NCI-H510A (cell line): ENCODE data around the gene POU2AF2.
"Not testable (repeated sequence)": the region's sequence is repeated elsewhere in the genome, so short reads cannot be mapped to it uniquely, and the experiment has no call there.

ENCODE experiments used
- DNase-seq: peaks from one replicate; lab custom pipeline; 2025; lab: John Stamatoyannopoulos, UW

POU2AF2 gene

DNA sequence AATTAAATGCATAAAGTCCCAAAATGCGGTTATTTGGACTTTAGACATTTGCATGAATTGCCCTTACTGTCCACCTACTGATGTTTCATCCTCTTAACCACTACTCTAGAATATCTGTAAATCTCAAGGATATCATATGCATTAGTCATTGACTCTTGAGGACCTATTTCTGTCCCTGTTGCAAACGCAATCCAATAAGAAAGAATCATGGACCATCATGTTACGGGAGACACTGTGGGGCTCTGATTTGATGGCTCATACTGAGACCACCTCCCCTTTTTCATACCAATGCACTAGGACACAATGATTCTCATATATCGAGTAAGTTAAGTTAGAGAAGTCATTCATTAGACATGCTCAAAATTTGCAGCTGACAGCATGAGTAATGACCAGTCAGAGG, 14.4 kb downstream of the POU2AF2 start:
- DNase-seq = no peak

- DNase-seq = no peak
Measured at GRCh38 chr11:111260811-111261210, 15.3 kb downstream of the POU2AF2 start.

DNA sequence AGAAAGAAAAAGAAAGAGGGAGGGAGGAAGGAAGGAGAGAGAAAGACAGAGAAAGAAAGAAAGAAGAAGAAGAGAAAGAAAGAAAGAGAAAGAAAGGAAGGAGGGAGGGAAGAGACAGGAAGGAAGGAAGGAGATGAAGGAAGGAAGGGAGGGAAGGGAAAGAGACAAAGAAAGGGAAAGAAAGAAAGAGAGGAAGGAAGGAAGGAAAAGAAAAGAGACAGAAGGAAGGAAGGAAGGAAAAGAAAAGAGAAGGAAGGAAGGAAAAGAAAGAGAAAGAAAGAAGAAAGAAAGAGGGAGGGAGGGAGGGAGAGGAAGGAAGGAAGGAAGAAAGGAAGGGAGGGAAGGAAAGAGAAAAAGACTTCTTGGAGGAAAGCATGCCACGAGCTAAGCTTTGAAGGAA, 19.1 kb downstream of the POU2AF2 start:
- no peak for DNase-seq

- no peak for DNase-seq
Measured at GRCh38 chr11:111265421-111265820, 19.9 kb downstream of the POU2AF2 start.

DNA sequence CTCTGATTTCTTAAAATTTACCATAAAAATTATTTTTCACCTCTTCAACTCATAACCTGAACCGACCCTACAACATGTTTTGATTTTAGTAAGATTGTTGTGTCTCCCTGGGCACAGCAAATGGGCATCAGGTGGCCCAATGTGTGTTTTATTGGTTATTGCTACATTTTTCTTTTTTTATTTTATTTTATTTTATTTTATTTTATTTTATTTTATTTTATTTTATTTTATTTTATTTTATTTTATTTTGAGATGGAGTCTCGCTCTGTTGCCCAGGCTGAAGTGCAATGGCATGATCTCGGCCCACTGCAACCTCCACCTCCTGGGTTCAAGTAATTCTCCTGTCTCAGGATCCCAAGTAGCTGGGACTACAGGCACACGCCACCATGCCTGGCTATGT, 22.8 kb downstream of the POU2AF2 start:
- DNase-seq = not testable (repeated sequence)

DNA sequence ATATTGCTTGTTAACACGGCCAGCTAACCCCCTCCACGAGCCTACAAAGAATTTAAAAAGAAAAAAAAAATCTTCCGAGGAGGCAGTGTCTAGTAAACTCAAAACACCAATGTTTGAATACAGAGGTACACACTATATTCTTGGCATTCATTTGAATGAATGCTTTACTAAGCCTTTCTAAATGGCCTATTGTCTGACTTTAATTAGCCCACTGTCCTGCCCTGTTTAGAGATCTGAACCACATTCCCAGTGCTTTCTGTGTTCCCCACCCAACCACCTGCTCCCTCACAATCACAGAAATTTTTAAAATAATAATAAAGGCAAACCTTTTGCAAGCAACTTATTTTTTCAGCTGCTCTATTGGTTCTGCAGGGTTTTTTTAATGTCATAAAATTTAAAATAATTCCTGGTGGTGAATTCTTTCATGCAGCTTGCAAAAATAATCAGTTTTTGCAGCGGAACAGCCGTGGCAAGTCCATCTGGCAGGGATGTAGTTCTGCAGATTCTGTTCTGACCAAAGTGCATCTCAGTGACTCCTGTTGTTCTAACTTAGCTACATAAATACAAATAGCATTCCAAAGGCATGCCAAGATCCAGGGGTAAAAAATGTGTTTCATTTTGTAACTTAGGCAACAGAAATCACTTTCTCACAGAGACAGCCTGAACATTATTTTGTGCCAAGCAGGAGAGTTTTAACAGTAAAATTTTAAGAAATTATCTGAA, 23.8 kb downstream of the POU2AF2 start:
- DNase-seq = no peak

- DNase-seq = no peak
Measured at GRCh38 chr11:111272420-111272819, 26.9 kb downstream of the POU2AF2 start.

DNA sequence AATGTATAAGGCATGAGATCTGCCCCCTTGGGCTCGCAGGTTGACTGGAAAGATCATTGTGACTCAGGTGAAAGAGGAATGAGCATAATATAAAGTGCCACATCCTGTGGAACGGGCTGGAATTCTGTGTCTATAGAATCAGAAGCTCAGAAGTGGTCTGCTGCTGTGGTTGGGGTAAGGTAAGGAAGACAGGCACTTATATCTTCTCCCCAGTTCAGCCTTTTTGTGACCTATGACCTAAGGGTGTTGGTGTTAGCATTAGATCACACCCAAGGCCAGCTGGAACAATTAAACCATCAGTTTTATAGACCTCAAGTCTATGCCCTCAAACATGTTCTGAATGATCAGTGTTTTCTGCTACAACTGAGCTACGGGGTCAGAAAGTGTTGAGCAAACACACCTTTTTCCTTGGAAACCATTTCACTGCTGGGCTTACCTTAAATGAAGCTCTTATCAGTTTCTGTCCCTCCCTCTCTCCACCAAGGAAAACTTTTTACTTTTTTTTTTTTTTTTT, 37.1 kb downstream of the POU2AF2 start:
- no peak for DNase-seq

GRCh38 chr11:111283945-111284481, 38.5 kb downstream of the POU2AF2 start:
- no peak for DNase-seq

- no peak for DNase-seq
Measured at GRCh38 chr11:111285189-111286091, 39.9 kb downstream of the POU2AF2 start.

DNA sequence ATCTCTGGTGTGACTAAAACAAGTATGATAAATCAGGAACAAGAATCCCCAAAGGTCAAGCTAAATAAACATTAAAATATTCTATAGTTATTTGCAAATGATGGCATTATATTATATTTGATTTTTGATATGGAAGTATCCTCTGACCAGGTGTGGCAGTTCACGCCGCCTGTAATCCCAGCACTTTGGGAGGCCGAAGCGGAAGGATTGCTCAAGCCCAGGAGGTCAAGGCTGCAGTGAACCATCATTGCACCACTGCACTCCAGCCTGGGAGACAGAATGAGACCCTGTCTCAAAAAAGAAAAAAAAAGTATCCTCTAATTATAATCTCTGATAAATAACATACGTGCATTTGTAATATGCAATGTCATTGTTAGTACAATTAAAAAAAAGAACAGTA, 46.2 kb downstream of the POU2AF2 start:
- DNase-seq = no peak

DNA sequence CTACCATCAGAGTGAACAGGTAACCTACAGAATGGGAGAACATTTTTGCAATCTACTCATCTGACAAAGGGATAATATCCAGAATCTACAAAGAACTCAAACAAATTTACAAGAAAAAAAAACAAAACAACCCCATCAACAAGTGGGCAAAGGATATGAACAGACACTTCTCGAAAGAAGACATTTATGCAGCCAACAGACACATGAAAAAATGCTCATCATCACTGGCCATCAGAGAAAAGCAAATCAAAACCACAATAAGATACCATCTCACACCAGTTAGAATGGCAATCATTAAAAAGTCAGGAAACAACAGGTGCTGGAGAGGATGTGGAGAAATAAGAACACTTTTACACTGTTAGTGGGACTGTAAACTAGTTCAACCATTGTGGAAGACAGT, 46.9 kb downstream of the POU2AF2 start:
- not testable (repeated sequence) for DNase-seq

GRCh38 chr11:111296196-111296595, 50.7 kb downstream of the POU2AF2 start:
- DNase-seq = no peak

- no peak for DNase-seq
Measured at GRCh38 chr11:111297696-111298095, 52.2 kb downstream of the POU2AF2 start.

GRCh38 chr11:111298413-111299100, 53.0 kb downstream of the POU2AF2 start, which contains the start of gene POU2AF3:
TSS of gene POU2AF3 (plus strand) at chr11:111298546. CDS start at chr11:111298582, 36 bp downstream.
- DNase-seq = no peak

GRCh38 chr11:111299101-111300026, 53.8 kb downstream of the POU2AF2 start:
- peak; percentile 17 for DNase-seq

DNA sequence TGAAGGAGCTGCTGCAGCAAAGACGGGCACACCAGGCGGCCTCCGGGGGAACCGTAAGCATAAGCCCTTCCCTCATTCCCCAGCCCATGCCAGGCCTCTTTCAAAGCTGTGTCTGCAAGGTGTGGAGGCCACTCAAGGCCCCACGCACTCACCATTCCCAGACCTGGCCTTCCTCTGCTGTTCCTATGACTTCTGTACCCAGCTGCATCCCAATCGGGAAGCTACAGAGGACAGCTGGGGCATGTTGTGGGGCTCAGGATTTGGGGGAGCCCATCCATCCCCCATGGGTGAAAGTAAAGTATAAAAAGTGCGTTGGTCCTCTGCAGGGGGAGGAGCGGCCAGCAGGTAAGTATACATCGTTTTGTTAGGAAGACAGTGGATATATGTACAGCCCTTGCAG, 55.0 kb downstream of the POU2AF2 start:
- DNase-seq = no peak

- no peak for DNase-seq
Measured at GRCh38 chr11:111301004-111301841, 55.7 kb downstream of the POU2AF2 start.

DNA sequence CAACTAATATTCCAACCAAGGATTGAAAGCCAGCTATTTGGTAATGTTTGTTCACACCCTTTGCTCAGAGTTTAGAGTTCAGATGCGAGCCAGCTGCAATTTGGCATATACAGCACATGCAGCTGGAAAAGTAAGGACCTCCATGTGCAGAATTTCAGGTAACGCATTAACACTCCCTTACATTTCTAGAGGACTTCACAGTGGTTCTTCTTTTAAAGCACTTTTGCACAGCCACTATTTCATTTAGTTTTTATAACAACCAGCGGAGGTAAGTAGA, 56.3 kb downstream of the POU2AF2 start:
- DNase-seq = no peak

DNA sequence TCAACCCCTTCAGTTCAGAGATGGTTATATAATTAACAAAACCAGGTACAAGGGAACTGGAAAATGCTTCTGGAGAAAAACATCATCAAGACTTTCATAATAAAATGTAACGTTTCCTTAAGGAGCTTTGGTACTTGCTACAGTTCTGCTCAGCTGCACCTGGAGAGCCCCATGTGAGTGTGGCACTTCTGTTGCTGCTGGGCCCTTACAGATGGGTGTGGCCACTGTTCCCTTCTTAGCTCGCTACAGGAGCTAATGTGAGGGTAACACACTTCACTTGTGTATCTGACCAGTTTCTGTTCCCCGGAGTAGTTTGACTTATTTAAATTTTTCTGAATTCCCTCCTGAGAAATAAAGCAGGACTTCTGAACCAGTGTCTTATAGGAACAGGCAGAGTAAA, 56.8 kb downstream of the POU2AF2 start:
- DNase-seq = peak; percentile 28
